Endothelial cell of umbilical vein (primary cell): ENCODE measurements around the gene SLC12A7. TPM values are rescaled to one million over a fixed set of nuclear protein-coding genes. Genes with fewer than 3 reads are reported as not detected.

ENCODE experiments used
- BruUV-seq: library from RNA; stranded (reverse); fragments of 400-500 nt; replicated peaks from 2 replicates; lab custom pipeline; 2021; lab: Mats Ljungman, UMichigan
- CTCF ChIA-PET: fragments of 300-600, 350-600 bp; sonication (Branson Sonifier 250); formaldehyde crosslinking; loops from one replicate; lab custom pipeline; 2021; ENCODE audit warnings: antibody characterized with exemption, inconsistent platforms; lab: Charles Lee
- POLR2A ChIA-PET: fragments of 300-600, 350-600 bp; sonication (Branson Sonifier 250); formaldehyde crosslinking; loops from one replicate; lab custom pipeline; 2021; ENCODE audit warnings: antibody characterized with exemption, inconsistent platforms; lab: Charles Lee
- DNase-seq: peaks from one replicate; pipeline ENCODE4 v3.0.0-alpha.2; 2011; ENCODE audit warnings: low read depth, low spot score
- FAIRE-seq: peaks from 2 replicates; lab custom pipeline; 2011; peaks lifted over from hg19 to GRCh38; lab: Jason Lieb, UNC
- H2AFZ ChIP-seq: 2 replicates; pipeline ENCODE4 v1.6.0; 2012; ENCODE audit warnings: low read depth, low read length, control low read depth, inconsistent platforms
- H3K27ac ChIP-seq: 2 replicates; pipeline ENCODE4 v1.5.1; 2011; ENCODE audit warnings: low read depth, mild to moderate bottlenecking, control low read depth, low read length, moderate library complexity; ENCODE audit not compliant: insufficient read depth
- H3K27me3 ChIP-seq, 2 experiments: 2 replicates each; pipeline versions ENCODE4 v1.6.0 to v1.6.1; 2011; ENCODE audit warnings: low read length in 2 of 2, mixed read lengths in 1 of 2; ENCODE audit not compliant: control insufficient read depth in 2 of 2, insufficient read depth in 2 of 2
- H3K36me3 ChIP-seq, 2 experiments: 2 replicates in 1 of 2; 3 replicates in 1 of 2; pipeline ENCODE4 v1.5.1; 2011; ENCODE audit warnings: low read length in 2 of 2, mild to moderate bottlenecking in 1 of 2, moderate library complexity in 1 of 2; ENCODE audit not compliant: control insufficient read depth in 2 of 2, insufficient read depth in 2 of 2; ENCODE audit errors: extremely low read depth in 1 of 2
- H3K4me1 ChIP-seq: 3 replicates; pipeline ENCODE4 v1.5.1; 2011; ENCODE audit warnings: mild to moderate bottlenecking, low read length; ENCODE audit not compliant: control insufficient read depth, insufficient read depth; ENCODE audit errors: extremely low read depth
- H3K4me2 ChIP-seq: 2 replicates; pipeline ENCODE4 v1.6.1; 2011; ENCODE audit warnings: low read length, control low read depth, mixed read lengths; ENCODE audit not compliant: insufficient read depth
- H3K4me3 ChIP-seq, 3 experiments: fragments of 200-600 bp in 1 of 3; sonication (generic), shearing (Covaris generic) in 1 of 3; replicated peaks in 1 of 3; 2 replicates each; pipeline ENCODE4 v1.5.1; 2011 to 2016; ENCODE audit warnings: control low read depth in 3 of 3, low read length in 3 of 3, mild to moderate bottlenecking in 2 of 3, inconsistent platforms in 1 of 3, low read depth in 1 of 3, moderate library complexity in 1 of 3; ENCODE audit not compliant: insufficient read depth in 1 of 3
- H3K79me2 ChIP-seq: 2 replicates; pipeline ENCODE4 v1.6.0; 2012; ENCODE audit warnings: low read length, inconsistent platforms; ENCODE audit not compliant: control insufficient read depth, insufficient read depth
- H3K9ac ChIP-seq: replicated peaks from 2 replicates; pipeline ENCODE3; 2011; ENCODE audit warnings: low read length, control low read depth; ENCODE audit not compliant: insufficient read depth; ENCODE audit errors: extremely low read depth
- H3K9me1 ChIP-seq: replicated peaks from 3 replicates; pipeline ENCODE4 v1.6.0; 2011; ENCODE audit warnings: mild to moderate bottlenecking, low read length; ENCODE audit not compliant: control insufficient read depth, insufficient read depth; ENCODE audit errors: extremely low read depth
- H3K9me3 ChIP-seq: replicated peaks from 2 replicates; pipeline ENCODE4 v1.5.1; 2012; ENCODE audit warnings: low read length, inconsistent platforms; ENCODE audit not compliant: control insufficient read depth, insufficient read depth
- H4K20me1 ChIP-seq: replicated peaks from 2 replicates; pipeline ENCODE3; 2011; ENCODE audit warnings: mild to moderate bottlenecking, low read length; ENCODE audit not compliant: control insufficient read depth, insufficient read depth; ENCODE audit errors: extremely low read depth
- CTCF ChIP-seq, 2 donors: IDR thresholded peaks; 1 replicate in 1 of 2; 2 replicates in 1 of 2; pipeline ENCODE4 v1.5.1; 2011; ENCODE audit warnings: low read length in 2 of 2, mild to moderate bottlenecking in 2 of 2, moderate library complexity in 2 of 2, control low read depth in 1 of 2, inconsistent platforms in 1 of 2, low read depth in 1 of 2; ENCODE audit not compliant: insufficient read depth in 1 of 2; ENCODE audit errors: extremely low read depth in 1 of 2
- EZH2 ChIP-seq: IDR thresholded peaks from 2 replicates; pipeline ENCODE4 v1.6.1; 2012; ENCODE audit warnings: borderline replicate concordance, low read depth, mild to moderate bottlenecking, moderate library complexity, low read length, inconsistent platforms; ENCODE audit not compliant: severe bottlenecking
- dilution Hi-C: fragments of 300-500 bp; cut with MboI; formaldehyde crosslinking; loops from one replicate; pipeline ENCODE4 v1.15.0; 2019; ENCODE audit warnings: low sequenced_read_pairs; ENCODE audit not compliant: extremely low pct_ligation_motif_present
- intact Hi-C: fragments of 100-400 bp; cut with micrococcal nuclease; formaldehyde crosslinking; loops from one replicate; pipeline ENCODE4 v1.10.0; 2022
- polyA plus RNA-seq, 4 experiments: library from polyadenylated mRNA; depleted of rRNA in 3 of 4; stranded (reverse) in 3 of 4; unstranded in 1 of 4; fragments of >200 nt; gene quantifications; 2 replicates each; pipeline versions ENCODE4 v1.2.1 to v1.2.3, GENCODE V29; 2011 to 2012; ENCODE audit warnings: missing spikeins in 1 of 4
- total RNA-seq: library from RNA; stranded (reverse); gene quantifications from 2 replicates; pipeline ENCODE4 v1.2.3, GENCODE V29; 2021

Gene SLC12A7
- total and polyA plus RNA-seq, 2 donors (not counting 3 experiments of a cell fraction or from before 2014, with no cell fraction given) = 16.4 to 38.8 TPM

DNA sequence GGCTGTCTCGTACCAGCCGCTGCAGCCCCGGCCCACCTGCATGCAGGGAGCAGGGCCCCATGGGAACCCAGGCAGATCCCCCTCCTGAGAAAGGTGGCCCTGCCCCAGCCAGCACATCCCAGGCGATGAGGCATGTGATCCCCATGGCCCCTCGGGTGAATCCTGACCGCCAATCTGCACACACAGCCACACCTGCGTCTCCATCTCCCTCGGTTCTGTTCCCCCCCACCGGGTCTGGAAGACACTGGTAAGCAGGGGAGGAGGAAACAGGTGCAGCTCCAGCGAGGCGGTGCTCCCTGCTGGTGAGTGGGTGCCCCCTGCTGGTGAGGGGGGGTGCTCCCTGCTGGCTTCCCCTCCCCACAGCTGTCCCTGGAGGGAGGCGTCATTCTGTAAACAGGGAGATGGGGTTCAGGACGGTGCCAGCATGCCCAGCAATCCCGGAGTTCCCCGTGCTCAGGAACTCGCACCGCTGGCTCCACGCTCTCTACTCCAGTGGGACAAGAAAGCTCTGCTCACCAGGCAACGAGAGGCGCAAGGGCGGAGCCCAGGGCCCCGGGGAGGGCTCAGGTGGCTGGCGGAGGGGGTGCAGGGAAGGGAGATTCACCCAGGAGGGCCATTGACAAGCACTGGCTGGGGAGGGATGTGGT, 28.4 kb upstream of the SLC12A7 start:
- Histone ChIP-seq H3K27ac (no peak overlapping the region), H3K4me1 (peaks cover 2% of the 10 kb centered on the region), H3K9me1 (no peaks in the 10 kb centered on the region), H3K36me3 (no peaks in the 10 kb centered on the region), H4K20me1 (no peaks in the 10 kb centered on the region), H3K4me2 (no peak overlapping the region), H2AFZ (no peak overlapping the region), H3K79me2 (no peaks in the 10 kb centered on the region), H3K4me3 (no peak overlapping the region), H3K9ac (no peak overlapping the region), H3K9me3 (no peaks in the 10 kb centered on the region), H3K27me3 (no peaks in the 10 kb centered on the region)
- FAIRE-seq (no peak), DNase-seq (peak; percentile 42)
- ChIA-PET POLR2A (no interaction called here), CTCF (interaction anchor here (0.7 to 3.6 kb wide), 16 partner anchors 10 to 513 kb away, joined by 3 to 39 read pairs (median 4); no protein-coding TSS in a partner anchor)
- no TSS peak for BruUV-seq
- dilution Hi-C loops (no loop called here), intact Hi-C loops (loop anchor here (1.0 kb wide), 2 partner anchors 150 to 217 kb away; no protein-coding TSS in a partner anchor)
- TF ChIP-seq EZH2 (no peak), CTCF (IDR thresholded peaks at IDR 0.05; ENCODE audit: extremely low read depth in 1 of 2, insufficient read depth in 1 of 2, low read depth in 1 of 2, low read length in 2 of 2) (peak; percentile 63 to 91)
